ENCODE measurements around the gene MRPL58.

DNA sequence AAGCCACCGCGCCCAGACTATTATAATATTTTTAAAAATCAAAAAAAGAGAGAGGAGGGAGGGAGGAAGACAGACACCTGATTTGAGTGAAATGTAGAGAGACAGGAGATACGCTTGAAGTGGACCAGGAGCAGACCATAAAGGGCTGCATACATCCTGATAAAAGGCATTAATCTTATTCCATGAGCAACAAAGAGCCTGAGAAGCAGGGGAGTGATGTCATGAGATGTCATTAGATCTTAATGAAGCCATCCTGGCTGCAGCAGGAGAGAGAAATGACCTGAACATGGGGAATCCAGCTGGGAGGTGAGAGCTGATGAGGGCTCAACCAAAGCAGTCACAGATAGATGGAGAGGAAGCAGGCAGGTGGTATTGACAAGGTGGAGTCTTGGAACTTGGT is 34.7 kb upstream of the MRPL58 start:
- TF ChIP-seq, protein P1, sequence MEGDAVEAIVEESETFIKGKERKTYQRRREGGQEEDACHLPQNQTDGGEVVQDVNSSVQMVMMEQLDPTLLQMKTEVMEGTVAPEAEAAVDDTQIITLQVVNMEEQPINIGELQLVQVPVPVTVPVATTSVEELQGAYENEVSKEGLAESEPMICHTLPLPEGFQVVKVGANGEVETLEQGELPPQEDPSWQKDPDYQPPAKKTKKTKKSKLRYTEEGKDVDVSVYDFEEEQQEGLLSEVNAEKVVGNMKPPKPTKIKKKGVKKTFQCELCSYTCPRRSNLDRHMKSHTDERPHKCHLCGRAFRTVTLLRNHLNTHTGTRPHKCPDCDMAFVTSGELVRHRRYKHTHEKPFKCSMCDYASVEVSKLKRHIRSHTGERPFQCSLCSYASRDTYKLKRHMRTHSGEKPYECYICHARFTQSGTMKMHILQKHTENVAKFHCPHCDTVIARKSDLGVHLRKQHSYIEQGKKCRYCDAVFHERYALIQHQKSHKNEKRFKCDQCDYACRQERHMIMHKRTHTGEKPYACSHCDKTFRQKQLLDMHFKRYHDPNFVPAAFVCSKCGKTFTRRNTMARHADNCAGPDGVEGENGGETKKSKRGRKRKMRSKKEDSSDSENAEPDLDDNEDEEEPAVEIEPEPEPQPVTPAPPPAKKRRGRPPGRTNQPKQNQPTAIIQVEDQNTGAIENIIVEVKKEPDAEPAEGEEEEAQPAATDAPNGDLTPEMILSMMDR (conservative IDR thresholded peaks at IDR 0.05): no peak
- TF ChIP-seq ZFX (IDR thresholded peaks at IDR 0.05): no peak
